ENCODE measurements around the gene LPO.

LPO gene

DNA sequence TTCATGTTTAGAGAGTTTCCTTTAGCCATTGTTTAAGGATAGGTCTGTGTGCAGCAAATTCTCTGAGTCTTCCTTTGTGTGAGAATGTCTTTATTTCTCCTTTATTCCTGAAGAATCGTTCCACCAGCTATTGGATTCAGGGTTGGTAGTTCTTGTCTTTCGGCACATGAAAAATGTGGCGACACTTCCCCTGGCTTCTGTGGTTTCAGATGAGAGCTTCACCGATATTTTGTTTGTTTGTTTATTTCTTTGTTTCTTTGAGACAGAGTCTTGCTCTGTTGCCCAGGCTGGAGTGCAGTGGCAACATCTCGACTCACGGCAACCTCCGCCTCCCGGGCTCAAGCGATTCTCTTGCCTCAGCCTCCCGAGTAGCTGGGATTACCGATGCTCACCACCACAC is 23.8 kb downstream of the LPO start:
- no peak for DNase-seq (ENCODE audit: low spot score)

- DNase-seq (ENCODE audit: low spot score), result no peak
Measured at GRCh38 chr17:58263773-58264172, 25.4 kb downstream of the LPO start.

GRCh38 chr17:58264407-58265103 is 26.2 kb downstream of the LPO start:
- DNase-seq (ENCODE audit: low spot score), result no peak

- DNase-seq (ENCODE audit: low spot score), result no peak
Measured at GRCh38 chr17:58265271-58265670, 26.9 kb downstream of the LPO start.

DNA sequence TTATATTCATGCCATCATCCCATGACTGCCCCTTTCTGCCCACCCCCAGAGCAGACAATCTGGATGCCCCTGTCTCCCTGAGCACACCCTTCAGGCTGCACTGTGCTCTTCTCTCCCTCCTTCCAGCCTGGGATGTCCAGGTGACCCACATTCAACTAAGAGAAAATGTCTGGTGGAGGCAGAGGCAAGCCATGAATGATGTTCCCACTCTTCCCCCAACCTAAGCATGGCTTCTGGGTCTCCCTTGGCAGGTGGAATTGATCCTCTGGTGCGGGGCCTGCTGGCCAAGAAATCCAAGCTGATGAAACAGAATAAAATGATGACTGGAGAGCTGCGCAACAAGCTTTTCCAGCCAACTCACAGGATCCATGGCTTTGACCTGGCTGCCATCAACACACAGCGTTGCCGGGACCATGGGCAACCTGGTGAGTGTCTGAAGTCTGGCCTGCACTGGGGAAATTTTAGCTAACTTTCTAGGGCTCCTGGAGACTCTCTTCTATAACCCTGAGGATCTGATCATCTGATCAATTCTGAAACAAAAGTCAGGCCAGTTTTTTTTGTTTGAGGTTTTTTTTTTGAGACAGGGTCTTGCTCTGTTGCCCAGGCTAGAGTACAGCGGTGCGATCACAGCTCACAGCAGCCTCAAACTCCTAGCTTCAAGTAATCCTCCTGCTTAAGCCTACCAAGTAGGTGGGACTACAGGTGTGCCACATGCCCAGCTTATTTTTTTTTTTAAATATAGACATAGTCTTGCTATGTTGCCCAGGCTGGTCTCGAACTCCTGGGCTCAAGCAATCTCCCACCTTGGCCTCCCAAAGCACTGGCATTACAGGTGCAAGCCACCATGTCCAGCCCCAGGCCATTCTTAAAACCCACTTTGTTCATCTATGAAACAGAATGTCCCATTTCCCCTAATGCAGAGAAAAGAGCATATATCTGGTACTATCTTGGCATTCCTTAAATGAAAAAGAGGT is 27.8 kb downstream of the LPO start:
- DNase-seq (ENCODE audit: low spot score), result no peak

GRCh38 chr17:58267347-58268324 is 29.3 kb downstream of the LPO start:
- no peak for DNase-seq (ENCODE audit: low spot score)

DNA sequence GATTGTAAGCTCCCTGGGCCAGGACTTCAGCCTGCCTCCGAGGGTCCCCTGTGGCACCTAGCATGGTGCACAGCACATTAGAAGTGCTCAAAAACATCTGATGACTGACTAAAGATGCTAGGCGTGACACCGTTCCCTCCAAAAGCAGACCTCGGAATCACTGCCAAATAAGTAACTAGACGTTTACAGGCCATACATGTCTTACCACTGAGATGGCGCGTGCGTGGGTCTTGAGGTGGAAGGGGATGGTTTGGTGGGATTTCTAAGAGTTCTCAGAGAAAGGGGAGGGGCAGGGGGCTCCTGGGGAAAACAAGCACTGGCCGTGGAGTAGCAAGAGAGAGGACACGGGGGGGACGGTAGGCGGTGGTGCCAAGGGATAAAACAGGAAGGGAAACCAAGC is 29.9 kb downstream of the LPO start:
- DNase-seq (ENCODE audit: low spot score), result no peak

- DNase-seq (ENCODE audit: low spot score), result no peak
Measured at GRCh38 chr17:58268774-58269556, 30.6 kb downstream of the LPO start.

DNA sequence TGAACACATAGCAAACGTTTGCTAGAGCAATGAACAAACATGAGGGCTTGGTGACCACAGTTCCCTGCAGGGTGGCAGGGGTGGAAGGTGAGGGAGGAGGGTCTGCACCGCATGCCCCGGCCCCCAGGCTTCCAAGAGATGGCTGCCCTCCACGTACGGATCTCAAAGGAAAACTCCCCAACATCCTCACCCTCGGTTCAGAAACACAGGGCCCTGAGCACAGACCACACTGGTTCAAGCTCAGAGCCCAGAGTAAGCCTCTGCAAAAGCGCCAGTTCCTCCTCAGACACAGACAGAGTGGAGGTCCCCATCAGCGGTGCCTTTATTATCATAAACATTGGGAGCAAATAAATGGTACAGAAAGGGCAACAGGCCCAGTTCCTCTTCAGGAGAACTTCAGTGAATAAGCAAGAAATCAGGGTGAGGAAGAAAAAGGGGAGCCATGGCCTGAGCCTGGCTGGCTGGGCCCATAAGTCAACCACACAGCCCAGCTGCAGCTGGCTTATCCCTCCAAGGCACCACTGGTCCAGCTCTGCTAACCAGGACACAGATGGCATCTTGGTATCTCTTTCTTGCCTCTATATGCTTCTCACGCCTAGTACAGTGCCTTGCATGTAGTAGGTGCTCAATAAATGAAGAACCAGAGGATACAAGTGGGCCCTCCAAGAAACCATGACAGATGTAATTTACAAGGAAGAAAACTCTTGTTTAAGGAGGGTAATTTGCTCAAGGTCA is 31.3 kb downstream of the LPO start:
- no peak for DNase-seq (ENCODE audit: low spot score)

DNA sequence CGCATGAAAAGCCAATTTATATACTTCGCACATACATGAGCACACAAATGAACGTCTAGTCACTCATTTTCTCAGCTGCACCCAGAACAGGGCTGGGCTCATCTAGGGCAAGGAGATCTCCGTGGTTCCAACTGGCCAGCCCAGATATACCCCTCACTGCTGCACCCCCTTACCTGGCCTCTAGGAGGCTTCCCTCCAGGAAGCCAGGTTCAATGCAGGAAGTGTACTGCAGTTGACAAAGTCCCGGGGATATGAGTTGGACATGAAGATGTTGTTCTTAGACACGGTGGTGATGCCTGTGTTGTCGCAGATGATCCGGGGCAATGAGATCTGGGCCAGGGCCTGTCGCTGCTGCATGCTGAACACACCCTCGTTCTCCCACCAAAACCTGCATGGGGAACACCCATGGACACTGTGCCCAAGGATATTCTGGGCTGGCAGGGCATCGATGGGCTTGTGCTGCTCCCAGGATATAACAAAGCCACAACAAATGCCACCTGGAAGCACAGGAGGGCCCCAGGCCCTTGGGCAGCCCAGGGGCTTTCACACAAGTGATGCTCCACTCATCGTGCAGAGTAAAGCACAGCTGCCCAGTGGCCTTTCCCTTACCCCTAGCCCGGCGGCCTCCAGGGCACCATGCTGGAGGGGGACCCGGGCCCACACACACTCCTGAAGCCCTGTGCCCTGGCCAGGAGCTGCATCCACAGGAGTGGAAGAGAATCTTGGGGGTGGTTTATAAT is 32.3 kb downstream of the LPO start:
- no peak for DNase-seq (ENCODE audit: low spot score)

DNA sequence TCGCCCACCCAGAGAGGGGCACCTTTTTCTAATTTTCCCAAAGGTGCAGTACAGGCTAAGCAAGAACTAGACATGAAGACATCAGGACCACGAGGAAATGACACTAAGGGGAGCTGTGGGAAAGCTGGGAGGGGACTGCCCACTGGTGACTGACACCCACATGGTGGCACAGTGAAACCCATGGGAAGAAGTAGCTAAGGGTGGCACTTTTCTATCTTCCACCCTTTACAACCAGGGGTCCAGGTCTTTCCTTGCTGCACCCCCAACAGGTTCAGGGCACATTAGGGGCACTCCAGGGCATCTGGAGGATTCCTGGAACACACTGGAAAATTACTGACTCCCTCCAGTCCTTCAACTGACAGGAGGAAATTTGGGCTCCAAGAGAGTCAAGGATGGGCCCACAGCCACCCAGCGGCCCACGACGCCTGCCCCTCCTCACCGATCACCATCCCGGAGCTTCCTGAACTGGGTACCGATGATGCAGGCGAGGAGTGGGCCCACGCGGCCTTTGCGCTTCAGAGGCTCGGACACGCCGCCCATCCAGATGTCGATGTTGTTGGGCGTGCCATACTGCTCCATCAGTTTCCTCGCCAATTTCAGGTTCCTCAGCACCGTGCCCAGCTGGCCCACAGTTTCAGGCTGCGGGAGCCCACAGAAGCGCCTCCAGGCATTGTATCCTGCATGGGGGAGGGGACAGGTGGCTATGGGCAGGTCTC is 33.0 kb downstream of the LPO start:
- no peak for DNase-seq (ENCODE audit: low spot score)

DNA sequence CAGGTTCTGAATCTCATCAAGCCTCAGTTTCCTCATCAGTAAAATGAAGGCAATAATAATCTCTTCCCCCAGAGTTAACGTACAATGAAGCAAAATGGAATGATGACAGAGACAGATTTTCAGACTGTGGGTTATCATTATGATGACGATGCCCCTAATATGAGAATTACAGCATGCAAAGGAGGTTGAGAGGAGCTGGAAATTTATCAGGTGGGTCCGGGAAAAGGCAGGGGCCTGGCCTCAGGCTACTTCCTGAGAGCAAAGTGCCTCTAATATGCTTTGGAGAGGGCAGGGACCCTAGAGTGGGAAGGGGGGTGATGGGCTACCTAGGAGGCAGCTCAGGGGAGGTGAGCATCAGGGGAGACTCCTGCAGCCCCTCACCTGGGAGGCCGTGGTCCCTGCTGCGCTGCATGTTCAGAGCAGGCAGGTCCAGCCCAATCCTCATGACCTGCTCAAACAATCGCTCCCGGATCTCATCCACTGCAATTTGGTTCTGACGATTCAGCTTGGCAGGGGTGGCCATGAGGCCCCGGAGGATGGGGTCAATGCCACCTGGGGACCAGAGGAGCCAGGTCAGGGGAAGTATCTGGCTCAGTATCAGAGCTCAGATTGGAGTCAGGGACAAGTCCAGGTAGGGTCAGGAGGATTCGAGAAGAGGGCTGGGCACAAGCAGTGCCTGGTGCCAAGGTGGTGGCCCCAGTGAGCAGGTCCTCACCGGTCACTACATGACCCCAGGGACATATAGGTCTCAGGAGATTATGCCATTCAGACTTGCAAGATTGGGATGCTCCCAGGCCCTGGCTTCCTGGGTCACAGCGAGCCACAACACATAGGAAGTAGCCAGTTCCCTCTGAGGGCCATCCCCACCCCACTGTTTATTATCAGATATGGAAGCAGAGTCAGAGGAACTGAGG is 34.2 kb downstream of the LPO start:
- DNase-seq (ENCODE audit: low spot score), result no peak

DNA sequence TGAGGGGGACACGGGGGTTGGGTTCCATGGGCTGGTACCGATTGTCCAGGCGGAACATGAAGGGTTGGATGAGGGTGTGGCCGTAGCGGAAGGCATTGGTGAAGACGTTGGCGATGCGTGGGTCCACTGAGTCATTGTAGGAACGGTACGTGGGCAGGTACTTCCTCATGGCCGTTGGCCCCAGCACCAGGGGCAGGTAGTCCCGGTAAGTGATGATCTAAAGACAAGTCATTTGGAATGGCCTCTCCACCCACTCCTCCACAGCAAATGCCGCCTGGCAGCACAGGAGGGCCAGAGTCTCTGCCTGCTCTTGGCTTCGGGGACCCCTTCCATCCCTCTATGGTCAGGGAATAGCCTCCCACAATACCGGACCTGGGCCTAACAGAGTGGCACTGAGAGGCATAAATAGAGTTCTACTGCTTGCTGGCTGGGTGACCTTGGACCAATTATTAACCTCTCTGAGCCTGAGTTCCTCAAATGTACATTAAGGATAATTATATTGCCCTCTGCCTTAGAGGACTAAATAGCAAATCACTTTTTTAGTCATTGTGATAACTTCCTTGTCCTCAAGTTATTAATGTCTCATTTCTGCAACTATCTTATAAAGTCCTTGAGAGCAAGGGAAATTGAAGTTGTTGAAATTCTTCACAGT is 35.2 kb downstream of the LPO start:
- DNase-seq (ENCODE audit: low spot score), result no peak

GRCh38 chr17:58275417-58275816 is 37.0 kb downstream of the LPO start:
- DNase-seq (ENCODE audit: low spot score), result no peak

- DNase-seq (ENCODE audit: low spot score), result no peak
Measured at GRCh38 chr17:58276423-58276822, 38.0 kb downstream of the LPO start.

GRCh38 chr17:58277107-58277801 is 38.9 kb downstream of the LPO start:
- DNase-seq (ENCODE audit: low spot score), result no peak

Data from Ammon's horn (tissue), 1 donor.